GM19438 (cell line): ENCODE results near the gene ACACA.

ENCODE experiments used
- ATAC-seq: cut with Tn5 transposase; IDR thresholded peaks from one replicate; pipeline ENCODE4 v1.9.1; 2021; ENCODE audit warnings: low read depth; ENCODE audit not compliant: unreplicated experiment

Gene ACACA

DNA sequence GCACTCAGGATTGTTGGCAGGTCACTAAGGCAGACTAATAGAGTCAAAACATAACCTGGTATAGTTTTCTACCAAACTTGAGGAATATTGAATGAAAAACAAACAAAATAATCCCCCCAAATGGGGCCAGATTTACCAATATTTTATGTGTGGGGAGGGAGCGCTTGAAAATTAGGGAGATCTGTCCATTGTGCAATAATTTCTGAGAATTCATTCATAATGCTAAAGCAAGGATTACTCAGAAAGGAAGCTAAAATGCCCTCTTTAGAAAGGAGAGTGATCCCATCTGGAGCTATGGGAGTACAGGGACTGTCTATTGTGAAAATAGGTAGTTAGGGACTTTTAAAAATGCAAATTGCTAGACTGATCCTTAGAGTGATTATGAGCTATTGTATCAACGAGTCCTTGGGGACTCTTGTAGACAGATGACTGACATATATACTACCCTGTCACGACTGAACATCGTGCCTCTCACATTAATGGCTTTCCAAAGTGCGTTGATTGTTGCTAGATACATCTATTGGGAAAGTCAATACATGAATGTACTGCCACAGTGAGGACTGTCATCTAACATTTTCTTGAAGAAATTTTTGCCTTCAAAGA lies 264.2 kb downstream of the ACACA start:
- no peak for ATAC-seq

DNA sequence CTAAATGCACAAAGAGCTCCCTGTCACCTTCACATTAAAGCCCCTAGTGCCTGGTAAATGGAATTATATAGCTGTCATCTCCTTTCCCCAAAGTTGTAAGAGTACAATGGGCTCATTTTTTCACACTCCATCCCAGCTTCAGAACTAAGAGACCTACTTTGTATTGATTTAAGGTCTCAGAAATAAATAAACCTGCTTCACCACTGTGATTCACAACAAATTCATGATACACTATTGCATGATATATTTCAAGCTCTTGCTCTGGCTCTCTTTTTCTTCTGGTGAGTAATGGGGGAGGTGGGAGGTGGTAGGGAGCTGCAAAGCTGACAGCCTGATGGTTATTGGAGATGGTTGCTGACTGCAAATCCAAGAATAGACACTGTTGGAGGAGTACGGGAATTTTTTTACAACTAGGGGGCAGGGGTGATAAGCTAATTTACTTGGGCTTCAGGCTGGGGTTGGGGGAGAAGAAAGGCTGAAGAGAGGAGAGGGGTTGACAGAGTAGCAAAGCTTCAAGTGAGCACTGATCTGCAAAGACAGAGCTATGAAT lies 268.0 kb downstream of the ACACA start:
- ATAC-seq, result no peak

DNA sequence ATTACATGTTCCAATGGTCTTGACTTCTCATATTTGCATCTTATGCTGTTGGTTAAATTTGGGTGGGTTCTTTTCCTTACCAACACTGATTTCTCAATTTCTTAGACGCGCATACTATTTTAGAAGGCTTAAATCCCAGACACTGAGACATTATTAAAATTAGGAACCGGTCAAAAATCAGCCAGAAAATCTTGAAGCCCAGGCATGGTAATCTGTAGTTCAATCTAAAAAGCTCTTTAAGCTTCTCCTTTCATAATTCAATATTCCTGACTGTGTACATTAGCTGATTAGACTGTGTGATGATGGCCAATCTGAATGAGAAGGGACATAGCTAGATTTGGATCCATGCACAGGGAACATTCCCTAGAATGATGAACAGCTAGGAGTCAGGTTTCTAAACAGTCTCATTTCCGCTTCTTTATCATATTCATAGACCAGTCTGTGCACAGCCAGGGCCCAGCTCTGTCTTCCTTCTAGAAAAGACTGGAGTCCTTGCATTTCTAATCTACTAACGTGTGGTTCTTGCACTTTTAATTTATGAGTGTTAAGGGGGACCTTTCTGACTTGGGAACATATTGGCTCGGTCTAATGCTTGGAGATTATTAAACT lies 268.6 kb downstream of the ACACA start:
- ATAC-seq, result no peak

DNA sequence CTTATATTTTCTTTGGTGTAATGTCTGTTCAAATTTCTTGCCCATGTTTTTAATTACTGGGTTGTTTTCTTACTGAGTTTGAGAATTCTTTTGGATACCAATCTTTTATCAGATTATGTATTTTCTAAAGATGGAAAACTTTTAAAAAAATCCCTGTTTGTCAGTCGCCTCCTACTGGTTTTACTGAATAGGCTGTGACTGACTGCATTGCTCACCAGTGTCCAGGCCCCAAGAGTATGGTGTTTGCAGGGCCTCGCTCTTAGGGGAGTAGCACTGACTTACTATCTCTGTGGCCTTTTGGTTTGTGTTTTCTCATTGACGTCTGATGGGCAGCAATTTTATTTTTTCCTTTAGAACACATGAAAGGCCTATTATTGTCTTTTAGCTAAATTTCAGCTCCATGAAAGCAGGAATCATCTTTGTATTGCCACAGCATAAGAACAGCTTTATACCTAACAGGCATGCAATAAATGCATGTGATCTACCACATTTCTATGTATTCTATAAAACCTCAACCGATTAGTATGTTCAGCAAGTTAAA lies 269.5 kb downstream of the ACACA start:
- no peak for ATAC-seq

DNA sequence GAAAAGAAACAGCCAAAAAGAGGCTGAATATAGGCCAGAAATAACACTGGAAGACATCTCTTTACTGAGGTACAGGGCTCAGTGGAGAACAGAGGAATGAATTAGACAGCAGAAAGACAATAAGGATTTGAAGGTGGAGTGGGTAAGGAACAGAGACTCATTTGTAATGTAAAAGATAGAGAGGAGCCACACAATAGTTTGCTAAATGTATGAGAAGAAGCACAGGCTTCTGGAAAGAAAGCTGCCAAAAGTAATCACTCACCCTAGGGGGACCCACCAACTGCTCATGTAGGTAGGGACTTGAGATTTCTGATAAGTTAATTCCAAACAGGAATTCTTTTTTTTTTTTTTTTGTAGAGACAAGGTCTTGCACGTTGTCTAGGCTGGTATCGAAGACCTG lies 271.1 kb downstream of the ACACA start:
- no peak for ATAC-seq

DNA sequence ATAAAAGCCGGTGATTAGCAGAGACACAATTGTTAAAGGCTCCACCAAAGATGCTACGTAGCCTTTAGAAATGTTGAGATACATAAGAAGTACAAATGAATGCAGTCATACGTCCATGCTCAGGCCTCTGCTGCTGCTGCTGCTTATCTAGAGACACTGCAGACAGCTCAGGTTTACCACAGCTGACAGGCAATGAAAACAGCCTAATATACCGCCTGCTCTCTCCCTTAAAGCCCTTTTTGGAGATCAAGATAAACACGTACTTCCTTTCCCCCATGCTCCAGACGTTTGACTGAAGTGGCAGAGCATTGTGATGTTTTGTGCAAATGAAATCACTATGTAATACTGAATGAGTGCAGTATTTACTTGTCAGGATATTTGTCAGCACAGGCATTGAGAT lies 272.6 kb downstream of the ACACA start:
- no peak for ATAC-seq

DNA sequence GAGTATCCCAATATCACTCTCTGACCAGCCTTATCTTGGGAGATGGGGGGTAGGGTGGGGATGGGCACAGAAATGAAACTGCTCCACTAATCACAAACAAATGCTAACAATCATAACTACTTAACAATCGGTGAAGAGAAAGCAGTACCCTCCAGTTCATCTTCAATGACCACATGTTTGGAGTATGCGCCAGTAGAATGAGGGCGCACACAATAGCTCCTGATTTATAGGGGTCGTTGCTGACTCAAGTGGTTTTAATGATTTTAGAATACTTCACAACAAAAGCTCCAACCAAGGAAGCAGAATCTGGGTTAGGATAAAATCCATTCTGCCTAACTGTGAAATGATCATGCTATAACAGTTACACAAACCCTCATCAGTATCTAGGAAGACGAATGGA lies 273.5 kb downstream of the ACACA start:
- no peak for ATAC-seq

DNA sequence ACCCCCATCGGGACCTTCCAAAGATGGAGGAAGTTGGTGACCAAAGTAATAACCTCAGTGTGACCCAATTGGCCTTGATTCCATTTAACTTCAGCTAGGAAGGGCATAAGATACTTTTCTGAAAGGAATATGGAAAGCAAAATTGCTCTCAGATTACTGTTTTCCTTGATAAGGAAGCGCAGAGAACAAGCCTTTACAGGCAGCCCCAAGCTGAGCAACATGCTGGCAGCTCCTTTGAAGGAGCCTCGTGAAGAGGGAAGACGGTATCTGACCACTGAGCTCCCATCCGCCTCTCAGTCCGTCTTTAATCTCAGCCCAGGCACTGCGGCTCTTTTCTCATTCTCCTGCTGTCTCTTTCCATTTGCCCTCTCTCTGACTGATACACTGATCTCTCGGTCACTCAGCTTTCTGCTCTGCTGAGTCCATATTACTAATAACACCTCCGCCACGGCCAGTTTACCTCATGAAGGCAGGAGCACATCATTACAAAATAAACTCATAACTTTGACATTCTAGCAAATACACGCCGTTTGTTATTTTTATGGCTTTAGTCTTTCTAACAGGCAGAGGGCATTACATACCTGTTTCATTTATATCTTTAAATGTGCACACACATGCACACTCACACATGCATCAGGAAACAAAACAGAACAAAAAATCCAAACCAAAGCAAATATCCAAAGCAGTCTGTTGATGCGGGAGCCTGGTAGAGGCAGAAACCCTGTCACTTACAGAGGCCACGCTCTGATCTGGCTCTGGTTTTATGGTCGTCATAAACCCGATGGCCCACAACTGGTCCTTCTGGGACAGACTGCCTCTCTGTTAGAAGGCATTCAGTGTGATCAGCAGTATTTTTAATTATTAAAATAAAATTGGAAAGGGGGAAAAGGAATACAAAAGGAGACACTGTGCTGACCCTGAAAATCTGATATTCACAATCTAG lies 274.7 kb downstream of the ACACA start:
- no peak for ATAC-seq

DNA sequence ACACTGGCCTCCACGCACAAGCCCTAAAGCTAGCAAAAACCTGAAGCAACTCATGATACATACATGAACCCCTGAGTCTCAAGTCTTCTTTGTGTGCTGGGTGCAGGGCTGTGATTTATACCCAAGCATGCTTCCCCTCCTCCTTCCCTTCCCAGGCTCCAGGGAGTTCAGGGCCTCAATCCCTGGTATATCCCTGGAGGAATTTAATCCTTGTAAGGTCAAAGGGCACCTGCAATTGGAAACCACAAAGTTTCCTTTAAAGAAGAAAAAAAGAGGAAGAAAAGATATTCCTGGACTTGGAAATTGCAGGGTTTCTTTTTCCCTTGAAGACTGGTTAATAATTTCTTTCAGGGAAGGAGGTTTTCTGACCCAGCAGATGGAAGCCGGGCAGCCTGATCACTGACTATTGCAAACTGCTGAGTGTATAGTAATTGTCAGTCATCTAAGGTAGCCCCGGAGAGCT lies 275.6 kb downstream of the ACACA start:
- ATAC-seq, result no peak

DNA sequence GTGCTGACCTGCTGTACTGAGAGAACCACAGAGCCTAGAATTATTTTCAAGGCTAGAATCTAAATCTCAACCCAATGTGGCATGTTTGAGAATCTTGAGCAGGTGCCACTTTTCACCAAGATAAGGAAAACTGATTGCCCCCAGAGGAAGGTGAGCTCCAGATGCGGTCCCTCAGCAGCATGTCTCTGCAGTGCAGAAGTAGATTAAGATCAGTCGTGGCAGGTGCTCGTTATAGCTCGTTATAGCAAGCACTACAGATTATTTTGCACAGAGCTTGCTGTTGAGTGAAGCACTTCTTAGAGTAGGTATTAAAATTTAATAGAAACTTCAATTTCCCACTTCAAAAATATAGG lies 281.8 kb downstream of the ACACA start:
- ATAC-seq, result no peak

DNA sequence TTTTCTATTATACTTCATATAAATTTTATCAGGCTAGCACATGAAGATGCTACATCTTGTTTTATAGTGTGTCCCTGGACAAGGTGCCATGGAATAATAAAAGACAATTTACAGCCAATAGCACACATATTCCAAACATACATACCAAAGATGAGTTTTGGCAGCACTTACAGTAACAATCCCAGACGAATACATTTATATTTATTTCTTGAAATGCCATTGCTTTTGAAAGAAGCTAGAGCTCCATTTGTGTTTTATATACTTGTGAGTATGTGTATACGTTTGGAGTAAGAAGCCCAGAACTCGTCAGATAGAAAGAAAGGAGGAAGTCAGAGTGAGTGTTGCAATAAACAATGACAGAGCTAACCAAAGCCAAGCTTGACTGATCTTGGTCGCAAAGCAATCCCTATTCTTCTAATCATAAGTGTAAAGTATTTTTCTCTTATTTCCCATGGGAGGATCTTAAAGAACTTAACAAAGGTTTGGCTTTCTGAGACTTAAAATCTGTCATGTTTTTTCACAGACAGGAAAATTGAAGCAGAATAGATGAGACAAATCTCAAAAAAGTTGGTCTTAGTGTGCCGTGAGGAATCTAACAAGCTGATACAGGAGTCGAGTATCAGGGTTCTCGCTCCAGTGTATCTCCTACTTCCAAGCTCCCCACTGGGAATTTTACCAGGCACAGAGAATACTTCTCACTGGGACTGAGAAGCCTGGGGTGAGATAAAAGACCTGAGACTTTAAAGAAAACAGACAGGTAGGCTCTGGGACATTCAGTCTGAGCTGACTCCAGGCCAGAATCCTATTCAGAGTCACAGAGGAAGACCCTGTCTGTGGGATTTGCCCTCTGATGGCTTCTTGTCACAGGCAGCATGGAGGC lies 282.5 kb downstream of the ACACA start:
- no peak for ATAC-seq

DNA sequence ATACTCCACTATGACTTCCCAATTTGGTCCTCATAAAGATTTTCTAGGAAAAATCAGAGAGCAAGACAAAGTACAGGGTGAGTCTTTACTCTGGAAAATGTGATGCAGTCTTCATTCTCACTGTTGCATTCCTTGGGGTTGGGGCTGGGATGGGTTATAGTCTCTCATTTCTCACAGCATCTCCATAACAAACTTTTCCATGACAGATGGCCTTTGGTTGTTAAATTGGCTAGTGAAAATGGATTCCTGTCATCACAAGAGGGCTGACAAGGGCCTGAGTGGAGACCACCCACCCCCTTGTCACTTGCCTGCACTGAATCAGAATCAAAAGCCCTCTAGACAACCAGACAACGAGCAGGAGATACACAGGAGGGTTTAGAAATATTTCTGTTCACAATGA lies 283.2 kb downstream of the ACACA start:
- ATAC-seq, result no peak

DNA sequence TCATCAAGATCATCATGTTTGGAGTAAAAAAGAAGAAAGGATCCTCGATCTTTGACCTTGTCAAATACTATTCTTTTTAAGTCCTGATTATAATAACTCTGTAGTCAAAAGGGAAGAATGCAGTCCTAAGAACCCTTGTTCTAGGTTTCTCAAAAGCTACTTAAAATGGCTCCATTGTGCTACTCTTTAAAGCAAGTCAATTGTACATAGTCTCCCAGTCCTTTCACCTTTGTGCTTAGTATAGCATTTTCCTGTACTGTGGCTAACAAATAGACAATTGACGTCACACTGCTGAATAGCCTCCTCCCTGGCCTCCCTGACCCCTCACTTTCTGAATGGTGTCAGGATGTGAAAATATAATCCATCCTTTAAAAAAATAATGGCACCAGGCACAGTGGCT lies 285.0 kb downstream of the ACACA start:
- ATAC-seq, result no peak

DNA sequence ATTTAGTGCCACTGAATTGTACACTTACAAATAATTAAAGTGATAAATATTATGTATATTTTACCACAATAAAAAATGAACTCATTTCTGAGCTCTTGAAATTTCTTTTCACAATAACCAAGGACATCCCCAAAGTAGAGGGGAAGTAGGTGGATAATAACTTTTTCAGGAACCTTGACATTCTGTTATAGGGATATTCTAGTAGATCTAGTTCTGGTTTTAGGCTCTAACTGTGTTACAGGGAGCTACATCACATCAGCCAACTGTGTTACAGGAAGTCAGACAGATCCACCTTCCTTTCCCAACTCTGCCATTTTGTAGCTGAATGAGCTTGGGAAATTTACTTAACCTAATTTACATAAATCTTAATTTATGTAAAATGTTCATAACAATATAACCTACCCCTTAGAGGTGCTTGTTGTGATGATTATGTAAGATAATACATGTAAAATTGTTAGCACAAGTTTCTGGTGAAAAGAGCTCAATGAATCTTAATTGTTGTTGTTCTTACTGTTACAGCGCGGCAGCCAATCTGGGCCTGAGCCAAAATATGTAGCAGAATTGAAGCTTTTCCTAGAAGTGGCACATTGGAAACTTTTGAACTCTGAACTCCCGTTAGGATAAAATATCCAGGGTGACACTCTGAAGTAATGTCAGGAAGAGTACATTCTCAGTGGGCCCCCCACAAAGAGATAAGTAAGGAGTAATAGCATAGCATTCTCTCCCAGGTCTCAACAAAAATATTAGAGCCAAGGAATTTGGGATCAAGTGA lies 288.1 kb downstream of the ACACA start:
- no peak for ATAC-seq

DNA sequence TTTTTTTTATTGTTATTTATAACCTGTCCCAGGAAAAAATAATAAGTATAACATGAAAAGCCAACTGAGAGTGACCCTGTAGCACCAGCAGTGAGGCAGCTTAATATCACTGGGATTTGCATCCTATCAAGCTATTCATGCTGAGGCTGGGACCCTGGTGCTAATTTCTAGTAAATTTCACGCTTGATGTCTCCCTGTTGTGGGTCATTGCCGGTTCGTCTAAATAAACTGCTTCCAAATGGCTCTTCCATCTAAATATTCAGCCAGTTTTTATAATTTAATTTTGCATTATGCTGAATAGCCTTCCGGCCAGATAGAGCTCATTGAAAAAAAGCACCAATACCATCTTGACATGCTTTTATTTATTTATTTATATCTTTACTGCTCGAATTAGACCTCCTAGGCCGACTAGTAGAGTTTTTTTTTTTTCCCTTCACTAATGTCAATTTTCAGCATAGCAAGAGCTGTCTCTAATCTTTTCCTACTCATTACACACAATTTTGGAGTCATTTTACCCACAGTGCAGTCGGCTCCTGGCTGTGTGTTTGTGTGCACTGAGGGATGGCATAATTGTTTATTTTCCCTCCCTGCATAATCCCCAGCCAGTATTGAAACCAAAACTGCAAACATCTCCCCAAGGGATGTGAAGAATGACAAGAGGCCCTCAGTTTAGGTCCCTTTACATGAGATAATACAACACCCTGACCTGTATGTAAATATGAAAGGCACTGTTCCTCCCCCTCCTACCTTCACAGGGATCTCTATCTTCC lies 289.1 kb downstream of the ACACA start:
- ATAC-seq, result no peak

DNA sequence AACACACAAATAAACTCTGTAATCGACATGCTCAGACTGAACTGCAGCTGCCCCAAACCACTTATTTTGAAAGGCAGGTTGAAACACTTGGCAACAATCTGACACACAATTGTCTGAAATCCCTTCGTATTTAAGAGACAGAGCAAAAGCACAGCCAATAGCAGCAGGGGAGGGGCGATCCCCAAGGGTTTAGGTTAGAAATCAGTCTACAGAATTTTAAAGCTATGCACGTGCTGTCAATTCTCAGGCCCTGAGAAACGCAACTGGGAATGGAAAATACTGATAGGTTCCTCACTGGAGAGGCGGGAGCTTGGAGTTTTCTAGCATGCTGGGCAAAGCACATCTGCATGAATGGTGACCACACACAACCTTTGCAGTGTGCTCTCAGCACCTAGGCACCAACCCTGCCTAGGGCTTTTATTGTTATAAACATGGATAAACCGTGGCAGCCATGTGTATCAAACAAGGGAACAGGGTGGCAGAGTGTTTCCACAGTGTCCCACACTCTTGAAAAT lies 289.9 kb downstream of the ACACA start:
- no peak for ATAC-seq

DNA sequence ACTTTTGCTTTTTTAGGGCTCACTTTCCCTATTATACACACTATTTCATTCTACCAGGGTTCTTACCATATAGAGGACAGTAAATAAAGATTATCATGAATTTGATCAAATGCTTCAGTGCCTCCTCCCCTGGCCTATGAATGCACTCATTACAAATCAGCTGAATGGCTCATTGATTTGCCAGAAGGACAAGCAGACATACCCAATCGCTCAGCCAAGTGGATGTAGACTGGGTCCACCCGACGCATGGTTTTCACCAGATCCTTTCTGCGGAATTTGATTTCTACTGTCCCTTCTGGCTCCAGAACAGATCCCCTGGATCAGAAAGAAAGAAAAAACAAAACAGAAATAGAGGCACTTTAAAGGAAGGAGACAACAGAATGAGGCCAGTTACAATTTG lies 295.3 kb downstream of the ACACA start:
- ATAC-seq, result no peak

DNA sequence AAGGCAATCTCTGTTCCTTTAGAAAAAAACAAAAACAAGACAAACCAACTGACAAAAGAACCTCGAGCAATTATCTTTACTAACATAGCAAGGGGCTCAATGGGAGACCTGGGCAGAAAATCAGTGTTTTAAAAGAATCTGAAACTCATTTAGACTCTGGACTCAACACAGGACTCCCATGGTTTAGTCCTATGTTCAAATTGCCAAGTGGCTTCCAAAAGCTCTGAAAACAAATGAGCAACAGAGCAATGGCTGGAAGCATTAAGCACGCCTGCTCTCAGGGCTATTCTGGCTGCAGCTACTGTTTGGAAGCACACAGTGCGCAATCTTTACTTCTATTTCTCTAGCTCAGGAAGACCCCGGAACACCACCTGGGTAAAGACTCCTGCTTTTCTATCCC lies 295.9 kb downstream of the ACACA start:
- no peak for ATAC-seq
